Endothelial cell of umbilical vein (primary cell): ENCODE results near the gene CHIC2. TPM values are rescaled to one million over a fixed set of nuclear protein-coding genes. Genes with fewer than 3 reads are reported as not detected.

ENCODE experiments used
- BruUV-seq: library from RNA; stranded (reverse); fragments of 400-500 nt; replicated peaks from 2 replicates; lab custom pipeline; 2021; lab: Mats Ljungman, UMichigan
- CTCF ChIA-PET: fragments of 300-600, 350-600 bp; sonication (Branson Sonifier 250); formaldehyde crosslinking; loops from one replicate; lab custom pipeline; 2021; ENCODE audit warnings: antibody characterized with exemption, inconsistent platforms; lab: Charles Lee
- POLR2A ChIA-PET: fragments of 300-600, 350-600 bp; sonication (Branson Sonifier 250); formaldehyde crosslinking; loops from one replicate; lab custom pipeline; 2021; ENCODE audit warnings: antibody characterized with exemption, inconsistent platforms; lab: Charles Lee
- DNase-seq: peaks from one replicate; pipeline ENCODE4 v3.0.0-alpha.2; 2011; ENCODE audit warnings: low read depth, low spot score
- FAIRE-seq: peaks from 2 replicates; lab custom pipeline; 2011; peaks lifted over from hg19 to GRCh38; lab: Jason Lieb, UNC
- H2AFZ ChIP-seq: 2 replicates; pipeline ENCODE4 v1.6.0; 2012; ENCODE audit warnings: low read depth, low read length, control low read depth, inconsistent platforms
- H3K27ac ChIP-seq: 2 replicates; pipeline ENCODE4 v1.5.1; 2011; ENCODE audit warnings: low read depth, mild to moderate bottlenecking, control low read depth, low read length, moderate library complexity; ENCODE audit not compliant: insufficient read depth
- H3K27me3 ChIP-seq, 2 experiments: 2 replicates each; pipeline versions ENCODE4 v1.6.0 to v1.6.1; 2011; ENCODE audit warnings: low read length in 2 of 2, mixed read lengths in 1 of 2; ENCODE audit not compliant: control insufficient read depth in 2 of 2, insufficient read depth in 2 of 2
- H3K36me3 ChIP-seq, 2 experiments: 2 replicates in 1 of 2; 3 replicates in 1 of 2; pipeline ENCODE4 v1.5.1; 2011; ENCODE audit warnings: low read length in 2 of 2, mild to moderate bottlenecking in 1 of 2, moderate library complexity in 1 of 2; ENCODE audit not compliant: control insufficient read depth in 2 of 2, insufficient read depth in 2 of 2; ENCODE audit errors: extremely low read depth in 1 of 2
- H3K4me1 ChIP-seq: 3 replicates; pipeline ENCODE4 v1.5.1; 2011; ENCODE audit warnings: mild to moderate bottlenecking, low read length; ENCODE audit not compliant: control insufficient read depth, insufficient read depth; ENCODE audit errors: extremely low read depth
- H3K4me2 ChIP-seq: 2 replicates; pipeline ENCODE4 v1.6.1; 2011; ENCODE audit warnings: low read length, control low read depth, mixed read lengths; ENCODE audit not compliant: insufficient read depth
- H3K4me3 ChIP-seq, 3 experiments: fragments of 200-600 bp in 1 of 3; sonication (generic), shearing (Covaris generic) in 1 of 3; replicated peaks in 1 of 3; 2 replicates each; pipeline ENCODE4 v1.5.1; 2011 to 2016; ENCODE audit warnings: control low read depth in 3 of 3, low read length in 3 of 3, mild to moderate bottlenecking in 2 of 3, inconsistent platforms in 1 of 3, low read depth in 1 of 3, moderate library complexity in 1 of 3; ENCODE audit not compliant: insufficient read depth in 1 of 3
- H3K79me2 ChIP-seq: 2 replicates; pipeline ENCODE4 v1.6.0; 2012; ENCODE audit warnings: low read length, inconsistent platforms; ENCODE audit not compliant: control insufficient read depth, insufficient read depth
- H3K9ac ChIP-seq: replicated peaks from 2 replicates; pipeline ENCODE3; 2011; ENCODE audit warnings: low read length, control low read depth; ENCODE audit not compliant: insufficient read depth; ENCODE audit errors: extremely low read depth
- H3K9me1 ChIP-seq: replicated peaks from 3 replicates; pipeline ENCODE4 v1.6.0; 2011; ENCODE audit warnings: mild to moderate bottlenecking, low read length; ENCODE audit not compliant: control insufficient read depth, insufficient read depth; ENCODE audit errors: extremely low read depth
- H3K9me3 ChIP-seq: replicated peaks from 2 replicates; pipeline ENCODE4 v1.5.1; 2012; ENCODE audit warnings: low read length, inconsistent platforms; ENCODE audit not compliant: control insufficient read depth, insufficient read depth
- H4K20me1 ChIP-seq: replicated peaks from 2 replicates; pipeline ENCODE3; 2011; ENCODE audit warnings: mild to moderate bottlenecking, low read length; ENCODE audit not compliant: control insufficient read depth, insufficient read depth; ENCODE audit errors: extremely low read depth
- EZH2 ChIP-seq: IDR thresholded peaks from 2 replicates; pipeline ENCODE4 v1.6.1; 2012; ENCODE audit warnings: borderline replicate concordance, low read depth, mild to moderate bottlenecking, moderate library complexity, low read length, inconsistent platforms; ENCODE audit not compliant: severe bottlenecking
- FOS ChIP-seq: IDR thresholded peaks from 2 replicates; pipeline ENCODE4 v1.6.1; 2011; ENCODE audit warnings: mild to moderate bottlenecking, low read length, moderate library complexity, borderline replicate concordance; ENCODE audit not compliant: insufficient read depth
- GATA2 ChIP-seq: IDR thresholded peaks from 2 replicates; pipeline ENCODE4 v1.7.0; 2011; ENCODE audit warnings: low read depth, mild to moderate bottlenecking, moderate library complexity, mixed read lengths, low read length; ENCODE audit not compliant: insufficient read length, insufficient read depth
- JUN ChIP-seq: IDR thresholded peaks from 2 replicates; pipeline ENCODE4 v1.6.1; 2011; ENCODE audit warnings: borderline replicate concordance, low read depth; ENCODE audit not compliant: insufficient read length, insufficient read depth
- MAX ChIP-seq: IDR thresholded peaks from 2 replicates; pipeline ENCODE4 v1.6.1; 2011; ENCODE audit not compliant: insufficient read depth, insufficient read length
- MYC ChIP-seq: IDR thresholded peaks from one replicate; pipeline ENCODE4 v1.6.1; 2011; ENCODE audit warnings: mild to moderate bottlenecking, low read depth, low read length
- POLR2A ChIP-seq: IDR thresholded peaks from 2 replicates; pipeline ENCODE4 v1.6.1; 2012; ENCODE audit warnings: low read depth, mild to moderate bottlenecking, control low read depth, low read length
- POLR2AphosphoS5 ChIP-seq: IDR thresholded peaks from 2 replicates; pipeline ENCODE4 v1.6.1; 2012; ENCODE audit warnings: low read depth, mild to moderate bottlenecking, control low read depth, low read length, moderate library complexity; ENCODE audit not compliant: insufficient read depth
- dilution Hi-C: fragments of 300-500 bp; cut with MboI; formaldehyde crosslinking; loops from one replicate; pipeline ENCODE4 v1.15.0; 2019; ENCODE audit warnings: low sequenced_read_pairs; ENCODE audit not compliant: extremely low pct_ligation_motif_present
- intact Hi-C: fragments of 100-400 bp; cut with micrococcal nuclease; formaldehyde crosslinking; loops from one replicate; pipeline ENCODE4 v1.10.0; 2022
- polyA plus RNA-seq, 4 experiments: library from polyadenylated mRNA; depleted of rRNA in 3 of 4; stranded (reverse) in 3 of 4; unstranded in 1 of 4; fragments of >200 nt; gene quantifications; 2 replicates each; pipeline versions ENCODE4 v1.2.1 to v1.2.3, GENCODE V29; 2011 to 2012; ENCODE audit warnings: missing spikeins in 1 of 4
- total RNA-seq: library from RNA; stranded (reverse); gene quantifications from 2 replicates; pipeline ENCODE4 v1.2.3, GENCODE V29; 2021
- TF ChIP-seq, protein P1 (sequence below), 2 donors: IDR thresholded peaks; 1 replicate in 1 of 2; 2 replicates in 1 of 2; pipeline ENCODE4 v1.5.1; 2011; ENCODE audit warnings: low read length in 2 of 2, mild to moderate bottlenecking in 2 of 2, moderate library complexity in 2 of 2, control low read depth in 1 of 2, inconsistent platforms in 1 of 2, low read depth in 1 of 2; ENCODE audit not compliant: insufficient read depth in 1 of 2; ENCODE audit errors: extremely low read depth in 1 of 2

Gene CHIC2
- total and polyA plus RNA-seq, 2 donors (not counting 3 experiments of a cell fraction or from before 2014, with no cell fraction given) = 27.4 to 43.3 TPM

- no peaks in the 10 kb centered on the region for H3K79me2 ChIP-seq
- H2AFZ ChIP-seq = no peak overlapping the region
- BruUV-seq = no TSS peak
- intact Hi-C loops = no loop called here
- ChIA-PET POLR2A (no interaction called here), CTCF (no interaction called here)
- FAIRE-seq (no peak), DNase-seq (no peak)
- no peak overlapping the region for H3K27ac ChIP-seq
- H3K9ac ChIP-seq = no peak overlapping the region
- H4K20me1 ChIP-seq = no peaks in the 10 kb centered on the region
- H3K27me3 ChIP-seq = no peaks in the 10 kb centered on the region
- TF ChIP-seq POLR2A (no peak), FOS (no peak), MAX (no peak), GATA2 (no peak), POLR2AphosphoS5 (no peak), JUN (no peak), EZH2 (no peak), MYC (no peak)
- TF ChIP-seq, protein P1, sequence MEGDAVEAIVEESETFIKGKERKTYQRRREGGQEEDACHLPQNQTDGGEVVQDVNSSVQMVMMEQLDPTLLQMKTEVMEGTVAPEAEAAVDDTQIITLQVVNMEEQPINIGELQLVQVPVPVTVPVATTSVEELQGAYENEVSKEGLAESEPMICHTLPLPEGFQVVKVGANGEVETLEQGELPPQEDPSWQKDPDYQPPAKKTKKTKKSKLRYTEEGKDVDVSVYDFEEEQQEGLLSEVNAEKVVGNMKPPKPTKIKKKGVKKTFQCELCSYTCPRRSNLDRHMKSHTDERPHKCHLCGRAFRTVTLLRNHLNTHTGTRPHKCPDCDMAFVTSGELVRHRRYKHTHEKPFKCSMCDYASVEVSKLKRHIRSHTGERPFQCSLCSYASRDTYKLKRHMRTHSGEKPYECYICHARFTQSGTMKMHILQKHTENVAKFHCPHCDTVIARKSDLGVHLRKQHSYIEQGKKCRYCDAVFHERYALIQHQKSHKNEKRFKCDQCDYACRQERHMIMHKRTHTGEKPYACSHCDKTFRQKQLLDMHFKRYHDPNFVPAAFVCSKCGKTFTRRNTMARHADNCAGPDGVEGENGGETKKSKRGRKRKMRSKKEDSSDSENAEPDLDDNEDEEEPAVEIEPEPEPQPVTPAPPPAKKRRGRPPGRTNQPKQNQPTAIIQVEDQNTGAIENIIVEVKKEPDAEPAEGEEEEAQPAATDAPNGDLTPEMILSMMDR (IDR thresholded peaks at IDR 0.05; ENCODE audit: extremely low read depth in 1 of 2, insufficient read depth in 1 of 2, low read depth in 1 of 2, low read length in 2 of 2) = no peak
- H3K4me3 ChIP-seq = no peak overlapping the region
- H3K4me2 ChIP-seq = no peak overlapping the region
- no peaks in the 10 kb centered on the region for H3K4me1 ChIP-seq
- no peaks in the 10 kb centered on the region for H3K9me1 ChIP-seq
- dilution Hi-C loops = no loop called here
- H3K9me3 ChIP-seq = no peaks in the 10 kb centered on the region
- H3K36me3 ChIP-seq = peaks cover 0 to 8% of the 10 kb centered on the region in 2 experiments
These were observed 62.6 kb downstream of the CHIC2 start for GRCh38 chr4:54001668-54002365.
